ENCODE data around the gene BEND3. TPM values are rescaled to one million over a fixed set of nuclear protein-coding genes. Genes with fewer than 3 reads are reported as not detected.

The BEND3 gene
- total and polyA plus RNA-seq, 9 of the 15 experiments (the other 6 are each of a cell fraction or from before 2014, with no cell fraction given), result 0.64 to 8.4 (median 3.3) TPM

GRCh38 chr6:107103082-107103481 is 12.2 kb downstream of the BEND3 start:
- no peak for ATAC-seq

More at GRCh38 chr6:107103082-107103481, 12.2 kb downstream of the BEND3 start:
- no peaks in the 10 kb centered on the region for H3K9me3 ChIP-seq (replicated peaks; ENCODE audit: control insufficient read depth, insufficient read depth, low read depth, low read length)
- no peak overlapping the region for H3K9ac ChIP-seq (ENCODE audit: insufficient read depth in 1 of 2, low read depth in 2 of 2, low read length in 2 of 2)
- ChIA-PET POLR2A (interaction anchor here (1.6 kb wide), 1 partner anchor 13 kb away, joined by 11 read pairs; the partner anchor contains the start of gene BEND3), CTCF (ENCODE audit: low intra/inter-chr PET ratio) (no interaction called here)
- DNase-seq (ENCODE audit: extremely low read depth in 1 of 4, low spot score in 3 of 4) (no peak), FAIRE-seq (no peak)
- H3K4me2 ChIP-seq (ENCODE audit: insufficient read depth, low read length), result no peak overlapping the region
- 82% methylated on average over 6 of the region's 6 CpGs for WGBS (ENCODE audit: insufficient coverage, low coverage, missing lambda C conversion rate)
- H3K4me3 ChIP-seq, result no peak overlapping the region
- H3K4me1 ChIP-seq (replicated peaks in 1 of 2; ENCODE audit: control insufficient read depth in 2 of 2, insufficient read depth in 2 of 2, low read length in 2 of 2), result peaks cover 4 to 5% of the 10 kb centered on the region in 2 experiments; a peak in 2 of 5 replicates
- H3K36me3 ChIP-seq (ENCODE audit: control insufficient read depth, insufficient read depth, low read length), result no peaks in the 10 kb centered on the region
- TF ChIP-seq ZBTB12 (CRISPR knock-in tag; IDR thresholded peaks at IDR 0.05), result no peak
- no peak for TF ChIP-seq ZNF696 (CRISPR knock-in tag; conservative IDR thresholded peaks at IDR 0.05)
- no peak for TF ChIP-seq MYNN (IDR thresholded peaks at IDR 0.05)
- no peak for TF ChIP-seq MYNN (CRISPR knock-in tag; IDR thresholded peaks at IDR 0.05)
- TF ChIP-seq ZNF584 (CRISPR knock-in tag; IDR thresholded peaks at IDR 0.05; ENCODE audit: low read depth), result no peak
- no peak for TF ChIP-seq IFI16 (CRISPR knock-in tag; IDR thresholded peaks at IDR 0.05)
- no peak for TF ChIP-seq ZBTB8A (IDR thresholded peaks at IDR 0.05; ENCODE audit: partially characterized antibody)
- no peak for TF ChIP-seq TCF7L2 (IDR thresholded peaks at IDR 0.05; ENCODE audit: low read depth, low read length)
- no peak for TF ChIP-seq TBL1XR1 (IDR thresholded peaks at IDR 0.05; ENCODE audit: low read length in 2 of 2)
- TF ChIP-seq ZFP30 (CRISPR knock-in tag; IDR thresholded peaks at IDR 0.05; ENCODE audit: borderline replicate concordance), result no peak
- TF ChIP-seq SMARCC2 (IDR thresholded peaks at IDR 0.05; ENCODE audit: low read depth), result no peak
- no peak for TF ChIP-seq ZNF280B (CRISPR knock-in tag; IDR thresholded peaks at IDR 0.05)
- TF ChIP-seq ZNF277 (CRISPR knock-in tag; IDR thresholded peaks at IDR 0.05; ENCODE audit: borderline replicate concordance), result no peak
- TF ChIP-seq ZNF57 (CRISPR knock-in tag; IDR thresholded peaks at IDR 0.05), result no peak
- TF ChIP-seq ETV1 (tag; conservative IDR thresholded peaks at IDR 0.05; ENCODE audit: low read depth), result no peak
- H3K79me2 ChIP-seq (ENCODE audit: control insufficient read depth, insufficient read depth, low read length), result no peaks in the 10 kb centered on the region
- intact Hi-C loops (cut with micrococcal nuclease), result no loop called here
- no peaks in the 10 kb centered on the region for H3K27me3 ChIP-seq (ENCODE audit: control insufficient read depth in 2 of 2, insufficient read depth in 2 of 2, low read length in 2 of 2)
- no peak overlapping the region for H2AFZ ChIP-seq (ENCODE audit: low read depth, low read length)
- BruUV-seq (replicated peaks), result no TSS peak
- no peak overlapping the region for H3K27ac ChIP-seq (ENCODE audit: extremely low read depth, low read depth, low read length)
- 0 out of 2 replicates have a peak, but pooled peaks cover 10% of the 10 kb centered on the region for H4K20me1 ChIP-seq (replicated peaks; ENCODE audit: control insufficient read depth, insufficient read depth, low read length)
- H3K9me1 ChIP-seq (ENCODE audit: control insufficient read depth, insufficient read depth, low read length), result no peaks in the 10 kb centered on the region
- in situ Hi-C loops (cut with MboI), result no loop called here
